SU-DHL-6 (cell line): ENCODE results near the gene HACL1.

Experiments used
- CTCF ChIP-seq: fragments of 200-600 bp; sonication (generic); IDR thresholded peaks from one replicate; pipeline ENCODE4 v1.5.1; 2017; ENCODE audit warnings: antibody characterized with exemption, mild to moderate bottlenecking, low read length, moderate library complexity; ENCODE audit not compliant: insufficient read depth, poor library complexity, severe bottlenecking
- EZH2phosphoT487 ChIP-seq: fragments of 200-600 bp; sonication (generic), shearing (Covaris generic); conservative IDR thresholded peaks from 2 replicates; pipeline ENCODE4 v1.6.1; 2018; ENCODE audit warnings: mild to moderate bottlenecking, antibody characterized with exemption, low read length, moderate library complexity, mixed read lengths

GRCh38 chr3:15637131-15637951, 36.0 kb upstream of the HACL1 start:
- TF ChIP-seq CTCF (no peak), EZH2phosphoT487 (no peak)
